Transverse colon (tissue), 4 donors: ENCODE data around the gene RRAD.

Experiments
- CTCF ChIP-seq, 5 experiments: fragments of 200-600 bp in 3 of 5; fragments of 450-650 bp in 2 of 5; sonication (generic) in 3 of 5; IDR thresholded peaks; 1 replicate in 2 of 5; 2 replicates in 3 of 5; pipeline ENCODE4 v1.5.1; 2016 to 2017; ENCODE audit warnings: antibody characterized with exemption in 5 of 5, inconsistent platforms in 3 of 5, mild to moderate bottlenecking in 2 of 5, moderate library complexity in 1 of 5
- POLR2A ChIP-seq: fragments of 450-650 bp; IDR thresholded peaks from one replicate; pipeline ENCODE4 v1.6.1; 2016; ENCODE audit warnings: antibody characterized with exemption, mild to moderate bottlenecking, moderate library complexity
- POLR2AphosphoS5 ChIP-seq, 3 donors: sonication (generic); formaldehyde crosslinking; IDR thresholded peaks; one replicate each; pipeline ENCODE4 v1.6.1; 2016; ENCODE audit warnings: antibody characterized with exemption in 3 of 3

DNA sequence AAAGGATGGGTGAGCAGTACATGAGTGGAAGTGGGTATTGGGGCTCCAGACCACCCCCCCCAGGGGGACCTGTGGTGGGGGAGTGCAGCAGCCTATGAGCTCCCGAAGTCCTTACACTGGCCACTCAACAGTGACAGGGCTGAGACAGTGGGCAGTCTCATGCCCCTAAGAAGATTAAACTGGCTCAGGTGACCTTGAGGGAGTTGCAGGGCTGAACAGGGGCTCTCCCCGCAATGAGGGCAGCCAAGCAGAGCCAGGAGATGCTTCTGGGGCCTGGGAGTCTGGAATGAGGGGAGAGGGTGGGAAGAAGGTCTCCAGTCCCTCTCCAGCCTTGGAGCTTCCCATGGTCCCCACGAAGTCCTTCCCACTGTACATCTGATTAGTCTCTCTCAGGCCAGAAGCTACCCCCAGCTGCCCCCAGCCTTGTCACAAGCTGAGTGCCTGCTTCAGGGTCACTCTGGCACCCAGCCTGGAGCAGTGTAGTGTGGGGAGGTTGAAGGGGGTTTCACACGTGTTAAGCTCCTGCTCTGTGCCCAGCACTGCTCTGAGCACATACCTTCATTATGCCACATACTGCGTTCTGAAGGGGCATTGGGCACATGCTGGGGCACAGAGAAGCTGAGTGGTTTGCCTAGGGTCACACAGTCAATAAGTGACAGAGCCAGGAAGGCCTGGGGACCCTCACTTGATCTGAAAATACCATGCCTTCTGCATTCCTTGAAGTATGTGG, 5.6 kb downstream of the RRAD start:
- no peak for TF ChIP-seq CTCF (IDR thresholded peaks at IDR 0.05)
- no peak for TF ChIP-seq POLR2A
- TF ChIP-seq POLR2AphosphoS5 (IDR thresholded peaks at IDR 0.05) = no peak
